Measurements from ENCODE around the gene PPIL1. TPM values are rescaled to one million over a fixed set of nuclear protein-coding genes. Genes with fewer than 3 reads are reported as not detected.

Gene PPIL1
- total and polyA plus RNA-seq, 2 of the 8 experiments (the other 6 are each of a cell fraction or from before 2014, with no cell fraction given): 83.7 to 86.5 TPM

- TF ChIP-seq POLR2A (IDR thresholded peaks at IDR 0.05; ENCODE audit: control extremely low read depth in 1 of 2, low read depth in 2 of 2, low read length in 2 of 2): no peak
- TF ChIP-seq CBX5 (IDR thresholded peaks at IDR 0.05; ENCODE audit: low read depth, low read length): no peak
- TF ChIP-seq PHF8 (conservative IDR thresholded peaks at IDR 0.05; ENCODE audit: low read depth, low read length): no peak
Observed at GRCh38 chr6:36888115-36888643, 13.6 kb upstream of the PPIL1 start (continued).
